GM21390 (cell line): ENCODE data around the gene ERC2.

Experiments
- ATAC-seq: cut with Tn5 transposase; IDR thresholded peaks from one replicate; pipeline ENCODE4 v1.9.1; 2021; ENCODE audit not compliant: unreplicated experiment

The ERC2 gene

GRCh38 chr3:56130036-56130435 is 338.2 kb downstream of the ERC2 start:
- ATAC-seq = no peak

GRCh38 chr3:56126632-56127031 is 341.6 kb downstream of the ERC2 start:
- ATAC-seq = no peak

DNA sequence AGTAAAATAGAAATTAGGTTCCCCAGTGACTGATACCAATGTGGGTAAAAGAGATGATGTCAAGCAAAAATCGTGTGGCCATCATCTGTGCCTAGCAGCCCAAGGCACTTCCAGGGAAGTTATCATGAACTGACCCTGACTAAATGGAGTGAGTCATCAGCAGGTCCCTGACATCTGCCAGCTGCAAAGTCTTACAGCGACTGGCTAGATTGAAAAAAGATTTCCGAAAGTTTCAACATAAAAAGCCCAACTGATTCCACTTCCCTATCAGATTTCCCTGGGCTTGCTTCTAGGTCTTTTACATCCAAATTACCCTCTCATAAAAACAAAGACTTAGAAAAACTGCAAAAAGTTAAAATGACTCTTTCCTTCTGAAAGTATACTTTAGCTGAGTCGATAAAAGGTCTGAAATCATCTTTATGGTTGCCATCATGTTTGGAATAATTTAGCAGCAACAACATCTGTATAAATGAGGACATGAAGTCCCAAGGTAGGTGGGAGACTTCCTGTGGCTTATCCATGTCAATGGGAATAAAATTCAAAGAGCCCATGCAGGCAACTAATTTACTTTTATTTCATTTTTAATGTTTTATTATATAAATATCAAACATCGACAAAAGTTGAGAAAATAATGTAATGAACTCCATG is 342.8 kb downstream of the ERC2 start:
- no peak for ATAC-seq

GRCh38 chr3:56124546-56124945 is 343.7 kb downstream of the ERC2 start:
- ATAC-seq = no peak

- no peak for ATAC-seq
Measured at GRCh38 chr3:56123487-56123886, 344.8 kb downstream of the ERC2 start.

- no peak for ATAC-seq
Measured at GRCh38 chr3:56122911-56123310, 345.4 kb downstream of the ERC2 start.

DNA sequence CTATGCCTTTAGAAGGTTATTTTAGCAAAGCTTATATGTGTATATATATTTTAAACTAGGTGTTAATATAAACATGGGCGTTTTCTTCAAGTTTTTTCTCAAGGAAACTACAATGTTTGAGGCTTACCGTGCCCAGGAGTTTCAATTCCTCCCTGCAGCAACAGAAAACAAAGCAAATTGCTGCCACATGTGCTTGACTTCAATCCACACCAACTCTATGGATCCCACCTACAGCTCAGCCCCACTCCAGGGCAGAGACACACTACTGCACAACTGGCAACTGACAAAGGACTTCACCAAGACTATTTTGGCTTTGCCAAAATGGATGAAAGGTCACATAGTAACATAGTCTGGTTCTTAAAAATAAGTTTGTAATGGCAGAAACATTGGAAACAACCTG is 346.6 kb downstream of the ERC2 start:
- no peak for ATAC-seq

DNA sequence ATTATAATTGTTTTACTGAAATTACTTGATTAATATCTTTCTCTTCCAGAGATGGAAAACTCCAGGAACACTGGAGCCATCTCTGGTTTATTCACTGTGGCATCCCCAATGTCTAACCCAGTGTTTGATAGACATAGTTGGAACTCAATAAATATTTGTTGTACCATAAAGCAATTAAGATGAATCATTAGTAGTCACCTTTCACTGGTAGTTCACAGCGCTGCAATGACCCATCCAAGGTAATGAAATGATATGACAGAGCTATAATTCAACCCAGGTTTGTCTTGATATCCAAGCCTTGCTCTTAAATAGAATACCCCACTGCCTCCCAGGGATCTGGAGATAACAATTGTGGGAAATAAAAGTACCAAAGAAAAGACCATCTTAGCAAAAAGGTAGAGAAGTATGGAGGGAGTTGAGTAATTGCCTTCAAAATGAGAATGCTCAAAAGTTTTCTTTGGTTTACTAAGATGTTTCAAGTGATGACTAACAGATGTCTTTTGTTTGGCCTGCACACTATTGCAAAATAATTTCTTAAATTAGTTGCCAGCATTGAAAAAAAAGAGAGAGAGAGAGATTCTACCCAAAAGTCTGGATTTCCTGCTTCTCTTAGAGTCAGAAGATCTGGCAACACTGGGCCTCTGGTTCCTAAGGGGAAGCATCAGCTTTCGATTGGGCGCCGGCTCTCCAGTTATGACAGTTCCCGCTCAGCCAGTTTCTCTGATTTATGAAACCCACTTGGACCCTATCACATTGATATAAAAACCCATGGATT is 348.5 kb downstream of the ERC2 start:
- no peak for ATAC-seq

DNA sequence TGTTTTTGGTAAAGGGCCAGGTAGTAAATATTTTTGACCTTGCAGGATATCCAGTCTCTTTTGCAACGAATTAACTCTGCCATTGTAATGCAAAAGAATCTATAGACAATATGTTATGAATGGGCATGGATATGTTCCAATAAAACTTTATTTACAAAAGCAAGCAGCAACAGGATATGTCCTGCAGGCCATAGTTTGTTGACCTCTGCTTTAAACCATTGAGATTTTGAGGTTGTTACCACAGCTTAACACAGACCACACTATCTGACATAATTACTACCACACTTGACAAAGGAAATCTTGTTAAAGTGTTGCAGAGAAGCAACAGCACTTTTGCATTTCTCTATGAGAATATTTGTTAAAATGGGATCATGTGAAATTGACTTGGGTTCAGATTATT is 349.3 kb downstream of the ERC2 start:
- no peak for ATAC-seq

- ATAC-seq = no peak
Measured at GRCh38 chr3:56115698-56116097, 352.6 kb downstream of the ERC2 start.

DNA sequence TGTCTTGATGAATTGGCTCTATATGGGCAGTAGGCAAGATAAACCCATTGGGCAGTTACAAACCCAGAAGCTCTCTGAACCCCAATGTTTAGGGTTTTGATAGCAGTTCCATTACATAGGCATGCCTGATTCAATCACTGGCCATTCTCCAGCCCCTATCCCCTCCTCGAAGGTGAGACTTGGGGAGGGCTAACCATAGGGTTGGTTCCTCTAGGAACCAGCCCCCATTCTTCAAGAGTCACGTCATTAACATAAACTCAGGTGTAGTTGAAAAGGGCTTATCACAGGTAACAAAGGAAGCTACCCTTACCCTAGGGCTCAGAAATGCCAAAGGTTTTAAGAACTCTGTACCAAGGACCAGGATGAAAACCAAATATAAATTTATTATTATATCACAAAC is 353.1 kb downstream of the ERC2 start:
- ATAC-seq = no peak

DNA sequence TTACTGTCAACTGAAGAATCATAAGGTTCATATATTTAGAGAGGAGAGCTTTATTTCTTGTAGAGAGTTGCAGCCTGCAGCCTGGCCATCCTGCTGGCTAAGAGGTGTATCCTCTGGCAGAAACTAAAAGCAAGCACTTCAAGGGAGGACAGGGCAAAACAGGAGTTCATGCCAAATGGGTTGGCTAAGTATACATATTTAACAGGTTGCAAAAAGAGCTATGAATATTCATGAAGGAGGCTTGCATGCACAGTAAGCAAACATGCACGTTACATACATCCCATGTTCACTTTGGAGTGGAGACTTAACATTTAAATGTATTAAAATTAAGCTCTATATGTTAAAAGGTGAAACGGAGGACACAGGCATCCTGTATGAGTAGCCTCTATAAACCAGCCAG is 354.4 kb downstream of the ERC2 start:
- ATAC-seq = no peak

- ATAC-seq = no peak
Measured at GRCh38 chr3:56113231-56113630, 355.0 kb downstream of the ERC2 start.

- ATAC-seq = no peak
Measured at GRCh38 chr3:56111606-56112304, 356.5 kb downstream of the ERC2 start.

GRCh38 chr3:56110886-56111285 is 357.4 kb downstream of the ERC2 start:
- no peak for ATAC-seq

DNA sequence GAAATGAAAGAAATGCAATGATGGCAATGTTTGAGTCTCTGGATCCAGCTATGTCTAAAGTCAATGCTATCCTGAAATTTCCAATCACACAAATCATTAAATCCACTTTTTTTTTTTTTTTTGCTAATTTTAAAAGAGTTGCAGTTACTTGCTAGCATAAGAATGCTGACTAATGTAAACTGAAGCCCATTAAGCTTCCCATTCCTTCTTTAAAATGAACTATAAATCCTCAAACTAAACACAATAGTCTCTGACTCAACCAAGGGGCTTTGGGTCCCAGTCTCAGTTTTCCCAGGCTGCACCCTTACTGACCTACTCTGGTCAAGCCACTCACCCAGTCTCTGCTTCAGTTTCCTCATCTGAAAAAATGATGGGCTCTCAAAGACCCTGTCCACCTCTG is 361.1 kb downstream of the ERC2 start:
- ATAC-seq = no peak

DNA sequence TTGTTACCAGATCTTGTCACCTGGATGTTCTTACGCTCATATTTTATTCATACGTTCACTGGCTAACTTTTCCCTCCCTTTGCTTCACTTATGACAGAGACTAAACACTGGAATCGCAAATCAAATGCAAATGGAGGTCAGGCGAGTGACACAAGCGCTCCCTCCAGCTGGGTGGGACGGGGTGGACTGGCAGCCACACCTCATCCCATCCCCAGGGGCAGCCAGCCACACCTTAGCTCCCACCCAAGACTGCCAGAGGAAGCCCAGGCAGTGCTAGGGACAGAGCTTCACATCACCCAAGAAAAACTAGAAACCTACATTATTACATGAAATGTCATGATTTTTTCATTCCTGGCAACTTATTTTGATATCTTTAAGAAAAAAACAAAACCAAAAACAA is 366.2 kb downstream of the ERC2 start:
- ATAC-seq = no peak

- ATAC-seq = no peak
Measured at GRCh38 chr3:56101576-56101975, 366.7 kb downstream of the ERC2 start.

GRCh38 chr3:56096999-56097398 is 371.3 kb downstream of the ERC2 start:
- ATAC-seq = no peak

DNA sequence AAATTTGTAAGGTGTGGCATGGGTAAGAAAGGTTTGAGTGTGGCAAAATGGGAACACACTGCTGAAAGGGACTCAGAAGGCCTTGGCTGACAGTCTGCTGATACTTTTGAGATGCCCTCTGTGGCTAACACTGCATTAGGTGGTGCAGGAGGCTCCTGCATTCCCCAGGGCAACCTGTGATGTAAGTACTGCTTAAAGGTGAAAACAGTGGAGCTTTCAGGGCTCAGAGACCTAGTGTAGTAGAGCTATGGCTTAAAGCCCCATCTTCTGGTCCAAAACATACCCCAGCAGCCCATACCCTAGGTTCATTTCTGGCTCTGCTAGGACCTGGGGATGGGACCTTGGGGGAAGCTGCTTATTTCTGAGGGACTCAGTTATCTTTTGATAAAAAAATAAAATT is 374.1 kb downstream of the ERC2 start:
- ATAC-seq = no peak

GRCh38 chr3:56089739-56090138 is 378.5 kb downstream of the ERC2 start:
- no peak for ATAC-seq

GRCh38 chr3:56087451-56088053 is 380.7 kb downstream of the ERC2 start:
- ATAC-seq = no peak
